SK-MEL-5 (cell line): ENCODE data around the gene TTBK2. TPM values are rescaled to one million over a fixed set of nuclear protein-coding genes. Genes with fewer than 3 reads are reported as not detected.
A peak's percentile ranks its signal among the peaks of the same experiment; 100 is the strongest.
"Not testable (repeated sequence)": the region's sequence is repeated elsewhere in the genome, so short reads cannot be mapped to it uniquely, and the experiment has no call there.

Experiments used
- DNase-seq: peaks from one replicate; pipeline ENCODE4 v3.0.0-alpha.2; 2016; ENCODE audit warnings: low read depth, low spot score
- in situ Hi-C: cut with HindIII; loops from 2 replicates; pipeline ENCODE4 v1.10.0; 2016; ENCODE audit warnings: low sequenced_read_pairs, high pct_unique_total_duplicates, low pct_unique_long_range_greater_than_20kb
- polyA plus RNA-seq, 2 experiments: library from polyadenylated mRNA; depleted of rRNA; stranded (reverse); fragments of >200 nt; gene quantifications; 2 replicates each; pipeline ENCODE4 v1.2.3, GENCODE V29; 2015
- total RNA-seq: library from RNA; depleted of rRNA; stranded (reverse); fragments of >200 nt; shearing (Covaris generic); gene quantifications from 2 replicates; pipeline ENCODE4 v1.2.3, GENCODE V29; 2014; rRNA removed

TTBK2 gene
- 5.6 and 6.5 TPM in 2 replicates for total RNA-seq
- polyA plus RNA-seq (2015; cell fraction: cytosol; rRNA removed) = 3.0 and 6.9 TPM in 2 replicates
- 9.2 and 10.7 TPM in 2 replicates for polyA plus RNA-seq (2015; cell fraction: nucleus; rRNA removed)

DNA sequence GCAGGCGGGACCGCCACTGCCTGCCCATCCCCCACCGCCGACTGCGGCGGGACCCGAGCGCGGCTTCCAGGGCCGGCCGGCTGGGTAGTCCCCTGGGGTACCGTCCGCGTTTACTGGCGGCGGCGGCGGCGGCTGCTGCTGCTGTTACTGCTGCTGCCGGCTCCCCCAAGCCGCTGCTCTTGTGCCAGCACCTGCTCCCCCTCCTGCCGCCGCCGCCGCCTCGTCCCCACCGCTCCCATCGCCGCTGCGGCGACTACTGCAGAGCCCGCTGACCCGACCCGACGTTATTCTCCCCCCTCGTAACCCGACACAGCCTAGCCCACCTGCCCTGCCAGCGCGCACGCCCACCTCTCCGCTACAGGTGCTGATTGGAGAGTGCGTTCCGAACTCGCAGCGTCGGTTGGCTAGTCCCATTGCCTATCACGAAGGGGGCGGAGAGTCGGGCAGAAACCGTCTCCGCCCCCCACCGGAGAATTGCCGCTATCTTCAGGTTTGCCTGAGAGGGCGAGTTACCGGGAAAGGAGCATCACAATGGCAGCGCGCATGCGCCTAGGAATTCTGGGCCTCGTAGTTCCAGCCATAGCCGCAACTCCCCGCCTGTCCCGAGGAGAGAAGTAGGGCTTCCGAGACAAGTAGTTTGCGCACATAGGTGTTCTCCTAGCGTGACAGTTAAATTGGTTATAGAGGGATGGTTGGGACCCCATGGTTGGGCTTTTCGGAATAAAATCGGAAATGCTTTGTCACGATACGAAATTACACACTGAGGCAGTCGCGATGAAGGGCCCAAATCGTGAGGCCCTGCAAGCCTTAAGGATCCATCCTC lies at the start of gene TTBK2:
Gene TTBK2 (minus strand): TSS at position 260 of the 823 bp plus-strand sequence. CDS start 42,161 bp downstream, outside the sequence.
- in situ Hi-C loops = no loop called here
- peak; percentile 98 for DNase-seq

DNA sequence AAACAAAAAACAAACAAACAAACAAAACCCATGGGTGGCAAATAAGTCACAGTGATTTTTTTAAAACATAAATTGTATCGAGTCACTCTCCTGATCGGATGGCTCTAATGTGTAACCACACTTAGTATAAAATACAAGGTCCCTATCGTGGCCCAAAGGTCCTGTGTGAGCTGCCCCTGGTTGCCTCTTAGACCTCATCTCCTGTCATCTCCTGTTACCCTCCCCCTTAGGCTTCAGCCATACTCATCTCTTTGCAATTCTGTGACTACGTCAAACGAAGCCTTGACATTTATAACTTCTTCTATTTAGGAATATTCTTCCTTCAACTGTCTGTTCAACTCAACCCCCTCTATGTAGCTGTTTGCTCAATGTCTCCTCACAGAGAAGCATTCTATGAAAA lies 43.9 kb upstream of the TTBK2 start:
- in situ Hi-C loops = no loop called here
- no peak for DNase-seq

DNA sequence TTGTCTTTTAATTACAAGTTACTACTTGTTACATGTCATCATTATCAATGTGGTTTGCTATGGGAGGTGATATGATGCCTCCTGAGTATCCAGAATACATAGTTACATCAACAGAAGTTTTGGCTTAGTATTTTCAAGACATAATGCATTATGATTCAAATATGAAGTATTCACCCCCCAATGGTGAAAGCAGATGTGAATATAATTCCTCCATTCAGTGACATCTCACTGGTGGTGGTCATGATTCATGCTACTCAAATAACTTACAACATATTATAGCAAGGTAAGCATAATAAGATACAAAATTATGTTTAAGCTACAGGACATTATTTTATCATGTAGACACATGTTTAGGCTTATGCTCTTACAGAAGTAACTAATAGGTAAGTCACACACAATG lies 34.9 kb upstream of the TTBK2 start:
- no peak for DNase-seq
- in situ Hi-C loops = no loop called here

DNA sequence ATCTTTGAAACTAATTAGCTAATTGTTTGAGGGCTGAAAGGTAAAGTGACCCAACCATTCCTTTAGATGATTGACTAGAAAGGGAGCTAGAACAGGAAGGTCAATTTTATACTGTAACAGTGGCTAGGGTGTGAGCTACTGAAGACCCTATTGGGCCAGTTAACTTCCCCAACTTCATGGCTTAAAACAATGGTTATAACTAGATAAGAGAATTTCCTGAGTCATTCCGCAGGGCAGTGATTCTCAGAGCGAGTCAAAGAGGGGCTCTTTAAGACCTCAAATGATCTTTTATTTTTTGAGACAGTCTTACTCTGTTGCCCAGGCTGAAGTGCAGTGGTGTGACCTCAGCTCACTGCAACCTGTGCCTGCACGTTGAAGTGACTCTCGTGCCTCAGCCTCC lies 33.7 kb upstream of the TTBK2 start:
- DNase-seq = no peak
- in situ Hi-C loops = no loop called here

DNA sequence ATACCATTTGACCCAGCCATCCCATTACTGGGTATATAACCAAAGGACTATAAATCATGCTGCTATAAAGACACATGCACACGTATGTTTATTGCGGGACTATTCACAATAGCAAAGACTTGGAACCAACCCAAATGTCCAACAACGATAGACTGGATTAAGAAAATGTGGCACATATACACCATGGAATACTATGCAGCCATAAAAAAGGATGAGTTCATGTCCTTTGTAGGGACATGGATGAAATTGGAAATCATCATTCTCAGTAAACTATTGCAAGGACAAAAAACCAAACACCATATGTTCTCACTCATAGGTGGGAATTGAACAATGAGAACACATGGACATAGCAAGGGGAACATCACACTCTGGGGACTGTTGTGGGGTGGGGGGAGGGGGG lies 28.3 kb upstream of the TTBK2 start:
- DNase-seq, in situ Hi-C loops: not testable (repeated sequence)

DNA sequence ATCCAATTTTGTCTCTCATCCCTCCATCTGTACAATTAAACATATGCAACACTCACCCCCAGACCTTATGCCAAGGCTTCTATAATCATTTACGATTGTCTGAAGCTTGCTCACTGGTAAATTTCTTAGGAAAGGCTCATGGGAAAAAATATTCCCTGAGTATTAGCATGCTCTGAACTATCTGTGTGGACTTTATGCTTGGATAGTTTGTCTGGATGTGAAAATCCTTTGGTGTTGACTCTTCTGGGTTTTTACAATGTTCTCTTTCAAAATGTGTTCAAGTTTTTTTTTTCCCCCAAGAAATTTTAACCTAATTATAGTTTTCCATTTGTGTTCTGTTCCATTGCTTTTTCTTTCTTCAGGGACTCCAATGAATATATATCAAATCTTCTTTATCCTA lies 19.9 kb upstream of the TTBK2 start:
- no peak for DNase-seq
- in situ Hi-C loops = no loop called here

DNA sequence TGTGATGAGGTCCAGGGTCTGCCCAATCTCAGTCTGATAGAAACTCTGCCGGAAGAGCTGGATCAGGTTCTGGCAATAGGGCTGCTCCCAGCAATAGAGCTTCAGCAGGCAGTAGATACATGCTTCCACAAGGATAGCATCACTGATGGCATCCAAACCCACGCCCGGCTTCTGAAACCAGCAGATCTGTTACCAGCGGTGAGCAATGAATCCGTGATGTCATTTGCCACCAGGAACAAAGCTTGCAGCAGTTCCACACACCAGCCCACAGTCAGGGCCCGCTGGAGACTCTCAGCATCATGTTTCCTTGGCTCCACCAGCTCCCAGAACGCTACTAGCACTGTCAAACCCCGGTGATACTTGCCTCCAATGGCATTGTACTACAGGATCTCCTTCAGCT lies 19.3 kb upstream of the TTBK2 start:
- no peak for DNase-seq
- in situ Hi-C loops = no loop called here

DNA sequence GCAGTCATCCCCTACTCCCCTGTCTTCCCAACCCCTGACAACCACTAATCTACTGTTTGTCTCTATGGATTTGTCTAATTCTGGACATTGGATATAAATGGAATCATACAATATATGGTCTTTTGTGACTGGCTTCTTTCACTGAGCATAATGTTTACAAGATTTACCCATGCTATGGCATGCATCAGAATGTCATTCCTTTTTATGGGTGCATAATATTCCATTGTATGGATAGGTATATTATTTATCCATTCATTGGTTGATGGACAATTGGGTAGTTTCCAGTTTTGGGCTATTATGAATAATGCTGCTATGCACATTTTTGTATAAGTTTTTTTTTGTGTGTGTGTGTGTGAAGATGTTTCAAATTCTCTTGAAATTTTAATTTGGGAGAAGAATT lies 16.6 kb upstream of the TTBK2 start:
- no peak for DNase-seq
- in situ Hi-C loops = no loop called here

DNA sequence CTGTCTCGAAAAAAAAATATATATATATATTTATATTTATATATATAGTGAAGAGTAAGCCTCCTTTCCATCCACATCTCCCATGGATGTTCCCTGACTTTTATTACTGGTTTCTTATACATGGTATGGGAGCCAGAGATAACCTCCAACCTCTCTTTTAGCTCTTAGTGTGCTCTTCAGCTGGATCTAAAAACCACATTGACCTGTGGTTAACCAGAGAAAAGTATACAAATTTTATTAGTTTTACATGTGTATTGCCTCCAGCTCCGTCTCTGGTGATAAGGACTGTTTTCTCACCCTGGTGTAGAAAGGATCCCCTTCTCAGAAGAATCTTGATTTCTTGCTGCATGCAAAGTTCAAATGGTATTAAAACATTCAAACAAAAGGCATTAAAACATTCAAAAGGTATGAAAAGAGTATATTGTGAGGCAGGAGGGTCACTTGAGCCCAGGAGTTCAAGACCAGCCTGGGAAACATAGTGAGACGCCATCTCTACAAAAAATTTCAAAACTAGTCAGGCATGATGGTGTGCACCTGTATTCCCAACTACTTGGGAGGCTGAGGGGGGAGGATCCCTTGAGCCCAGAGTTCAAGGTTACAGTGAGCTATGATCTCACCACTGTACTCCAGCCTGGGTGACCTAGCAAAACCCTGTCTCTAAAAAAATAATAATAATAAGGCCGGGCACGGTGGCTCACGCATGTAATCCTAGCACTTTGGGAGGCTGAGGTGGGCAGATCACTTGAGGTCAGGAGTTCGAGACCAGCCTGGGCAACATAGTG lies 13.5 kb upstream of the TTBK2 start:
- in situ Hi-C loops = no loop called here
- no peak for DNase-seq

DNA sequence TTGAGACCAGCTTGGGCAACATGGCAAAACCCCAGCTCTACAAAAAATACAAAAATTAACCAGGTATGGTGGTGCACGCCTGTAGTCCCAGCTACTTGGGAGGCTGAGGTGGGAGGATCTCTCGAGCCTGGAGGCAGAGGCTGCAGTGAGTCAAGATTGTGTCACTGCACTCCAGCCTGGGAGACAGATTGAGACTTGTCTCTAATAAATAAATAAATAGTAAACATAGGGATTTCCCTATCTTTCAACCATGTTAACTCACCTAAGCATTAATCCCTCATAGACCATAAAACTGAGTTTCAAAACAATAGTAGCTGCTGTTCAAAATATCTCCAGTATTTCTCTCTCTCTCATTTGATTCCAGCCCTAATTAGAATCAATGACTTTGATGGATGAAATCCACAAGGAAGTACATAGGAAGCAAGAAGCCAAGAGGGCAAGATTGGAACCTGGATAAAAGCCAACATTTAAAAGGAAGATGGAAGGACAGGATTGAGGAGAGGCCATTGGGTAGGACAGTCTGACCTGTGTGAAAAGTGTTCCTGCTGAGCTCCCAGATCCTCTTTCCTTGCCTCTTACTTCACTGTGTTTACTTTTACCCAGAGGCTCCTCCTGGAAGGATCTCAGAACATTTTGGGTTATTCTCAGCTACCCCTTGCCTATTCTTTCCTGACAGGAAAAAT lies 12.4 kb upstream of the TTBK2 start:
- in situ Hi-C loops = no loop called here
- no peak for DNase-seq

DNA sequence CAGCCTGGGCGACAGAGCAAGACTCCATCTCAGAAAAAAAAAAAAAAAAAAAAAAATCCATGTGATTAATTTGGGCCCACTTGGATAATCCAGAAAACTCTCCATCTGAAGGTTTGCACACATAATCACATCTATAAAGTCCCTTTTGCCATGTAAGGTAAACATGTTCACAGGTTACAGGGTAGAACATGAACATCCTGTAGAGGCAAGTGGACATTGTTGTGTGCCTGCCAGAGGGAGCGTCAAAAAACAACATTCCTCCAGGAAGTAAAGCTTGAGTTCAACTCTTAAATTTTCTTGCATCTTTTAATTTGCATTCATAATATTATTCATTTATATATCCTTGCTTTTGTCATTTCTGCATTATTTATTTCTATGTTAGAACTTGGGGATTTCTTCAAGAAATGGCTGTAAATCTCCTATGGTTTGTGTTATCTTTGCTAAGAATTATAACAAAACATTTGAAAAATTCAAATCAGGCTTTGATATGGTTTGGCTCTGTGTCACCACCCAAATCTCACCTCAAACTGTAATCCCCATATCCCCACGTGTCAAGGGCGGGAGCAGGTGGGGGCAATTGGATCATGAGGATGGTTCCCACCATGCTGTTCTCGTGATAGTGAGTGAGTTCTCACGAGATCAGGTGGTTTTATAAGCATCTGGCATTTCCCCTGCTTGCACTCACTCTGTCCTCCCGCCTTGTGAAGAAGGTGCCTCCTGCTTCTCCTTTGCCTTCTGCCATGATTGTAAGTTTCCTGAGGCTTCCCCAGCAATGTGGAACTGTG lies 11.3 kb upstream of the TTBK2 start:
- in situ Hi-C loops = no loop called here
- no peak for DNase-seq

DNA sequence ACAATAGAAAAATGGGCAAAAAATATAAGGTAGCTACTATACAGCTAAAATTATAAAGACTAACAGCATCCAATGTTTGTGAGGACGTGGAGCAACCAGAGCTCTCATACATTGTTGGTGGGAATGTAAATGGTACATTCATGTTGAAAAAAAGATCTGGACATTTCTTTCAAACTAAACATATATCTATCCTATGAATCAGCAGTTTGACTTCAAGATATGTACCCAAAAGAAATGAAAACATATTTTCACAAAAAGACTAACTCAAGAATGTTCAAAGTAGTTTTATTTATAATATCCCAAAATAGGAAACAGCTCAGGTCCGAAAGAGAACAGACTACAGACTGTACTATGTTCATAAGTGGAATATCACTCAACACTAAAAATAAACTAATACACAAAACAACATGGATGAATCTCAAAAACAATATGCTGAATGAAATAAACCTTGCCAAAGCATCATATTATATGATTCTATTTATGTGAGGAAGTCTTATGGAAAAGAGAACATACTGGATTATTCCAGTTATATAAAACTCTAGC lies 8.8 kb upstream of the TTBK2 start:
- DNase-seq = no peak
- in situ Hi-C loops = no loop called here

DNA sequence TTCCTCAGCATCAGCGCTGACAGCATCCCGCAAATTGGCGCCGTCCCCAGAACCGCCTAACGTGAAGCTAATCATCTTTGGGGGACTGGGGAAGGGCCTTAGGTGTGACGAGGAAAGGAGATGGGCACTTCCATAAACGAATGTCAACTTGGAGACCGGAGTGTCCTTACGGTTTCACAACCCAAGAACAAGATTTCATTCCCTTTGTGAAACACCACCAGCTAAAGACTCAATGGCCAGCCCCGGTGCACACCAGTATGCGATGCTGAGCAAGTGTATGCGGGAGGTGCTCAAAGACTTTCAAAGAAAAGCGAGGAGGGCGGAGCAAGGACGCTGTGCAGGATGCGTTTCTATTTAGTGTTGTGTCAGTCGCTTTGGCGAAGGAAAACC lies 759 bp upstream of the TTBK2 start:
- DNase-seq = no peak
- in situ Hi-C loops = no loop called here

DNA sequence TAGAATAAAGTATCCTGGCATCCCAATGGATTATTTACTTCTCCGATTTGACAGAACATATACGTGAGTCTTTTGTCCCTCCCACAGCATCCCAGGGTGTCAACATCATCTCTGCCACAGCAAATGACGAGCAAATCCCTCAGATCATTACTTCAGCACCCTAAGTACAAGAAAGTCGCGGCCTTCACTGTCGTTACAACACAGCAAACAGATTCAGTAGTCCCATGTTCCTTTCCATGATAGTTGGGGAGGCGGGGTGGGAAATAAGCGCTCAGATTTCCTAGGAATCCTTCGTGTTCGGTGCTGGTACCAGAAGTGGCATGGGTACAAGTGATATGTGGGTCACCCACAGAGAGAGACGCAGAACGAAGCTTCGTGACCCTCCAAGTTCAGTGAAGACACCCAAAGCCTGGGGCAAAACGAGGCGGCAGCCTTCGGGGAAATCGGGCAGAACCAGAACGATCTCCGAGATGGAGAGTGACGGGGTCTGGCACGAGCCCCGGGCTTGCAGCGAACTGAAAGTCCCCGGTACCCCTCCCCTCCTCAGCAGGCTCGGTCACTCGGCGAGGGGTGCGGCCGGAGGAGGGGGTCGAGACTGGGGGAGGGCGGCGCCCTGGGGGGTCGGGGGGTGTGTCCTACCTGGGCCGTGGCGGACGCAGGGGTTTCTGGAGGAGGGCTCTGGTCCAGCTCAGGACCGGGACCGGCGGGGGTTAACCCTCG lies 619 bp downstream of the TTBK2 start:
- peak; percentile 26 for DNase-seq
- in situ Hi-C loops = no loop called here

DNA sequence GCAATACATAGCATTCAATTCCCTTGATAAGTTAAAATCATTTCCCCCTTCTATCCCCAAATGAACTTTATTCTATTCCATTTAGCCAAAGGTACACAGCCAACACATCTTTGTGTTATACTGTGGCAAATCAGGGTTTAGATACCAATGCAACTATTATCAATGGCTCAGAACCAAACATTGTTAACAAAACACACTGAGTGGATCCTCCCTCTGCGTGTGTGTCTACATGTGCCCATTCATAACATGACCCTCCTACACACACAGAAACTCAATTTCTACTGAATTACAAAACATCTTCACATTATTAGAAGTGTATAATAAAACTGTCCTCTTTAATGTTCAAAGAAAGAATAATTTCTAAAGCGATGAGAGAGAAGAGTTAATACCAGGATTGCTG lies 1.3 kb downstream of the TTBK2 start:
- no peak for DNase-seq
- in situ Hi-C loops = no loop called here

DNA sequence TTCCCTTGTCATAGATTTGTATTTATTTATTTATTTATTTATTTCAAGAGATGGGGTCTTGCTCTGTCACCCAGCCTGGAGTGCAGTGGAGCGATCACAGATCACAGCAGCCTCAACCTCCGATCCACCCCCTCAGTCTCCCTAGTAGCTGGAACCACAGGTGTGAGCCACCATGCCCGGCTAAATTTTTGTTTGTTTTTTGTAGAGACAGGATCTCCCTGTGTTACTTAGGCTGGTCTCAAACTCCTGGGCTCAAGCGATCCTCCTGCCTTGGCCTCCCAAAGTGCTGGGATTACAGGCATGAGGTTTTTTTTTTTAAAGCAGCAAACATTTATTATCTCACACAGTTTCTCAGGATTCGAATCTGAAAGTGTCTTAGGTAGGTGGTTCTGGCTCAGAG lies 2.5 kb downstream of the TTBK2 start:
- DNase-seq = no peak
- in situ Hi-C loops = no loop called here
